Upper lobe of right lung (tissue), 1 donor: Measurements from ENCODE around the gene SPINK5. TPM values are rescaled to one million over a fixed set of nuclear protein-coding genes. Genes with fewer than 3 reads are reported as not detected.

Experiments
- ATAC-seq: fragments of 200-7000 bp; cut with Tn5 transposase; one replicate; pipeline ENCODE4 v1.9.1; 2020; ENCODE audit warnings: mild to moderate bottlenecking, moderate library complexity
- DNase-seq: peaks from one replicate; pipeline ENCODE4 v3.0.0-alpha.2; 2020
- H3K27ac ChIP-seq: fragments of 200-600 bp; one replicate; pipeline ENCODE4 v1.8.0; 2022
- H3K27me3 ChIP-seq: fragments of 200-600 bp; one replicate; pipeline ENCODE4 v1.8.0; 2022; ENCODE audit warnings: mild to moderate bottlenecking
- H3K36me3 ChIP-seq: fragments of 200-600 bp; one replicate; pipeline ENCODE4 v1.8.0; 2022
- H3K4me1 ChIP-seq: fragments of 200-600 bp; one replicate; pipeline ENCODE4 v1.8.0; 2022
- H3K4me3 ChIP-seq: fragments of 200-600 bp; one replicate; pipeline ENCODE4 v1.8.0; 2022; ENCODE audit warnings: mild to moderate bottlenecking
- H3K9me3 ChIP-seq: fragments of 200-600 bp; one replicate; pipeline ENCODE4 v1.8.0; 2022
- intact Hi-C: fragments of 100-400 bp; cut with DNase I; formaldehyde crosslinking; loops from one replicate; pipeline ENCODE4 v1.11.0; 2022
- total RNA-seq: library from RNA; stranded (reverse); fragmentation: NEBNext Ultra II Directional; extraction: Animal tissue kit (Norgen Biotek cat#: 25700); gene quantifications from one replicate; pipeline ENCODE4 v1.2.1, GENCODE V29; 2021
- TF ChIP-seq, protein P1 (sequence below): fragments of 200-600 bp; IDR thresholded peaks from one replicate; pipeline ENCODE4 v1.8.0; 2022; ENCODE audit warnings: antibody characterized with exemption
- donor health status: DM: no; HTN: yes; CAD: no; lungs with severe emphysema.

The SPINK5 gene
- total RNA-seq, 1 donor from 2014 or later, result 3.2 TPM

GRCh38 chr5:148179234-148179824 is 115.5 kb downstream of the SPINK5 start:
- TF ChIP-seq, protein P1, sequence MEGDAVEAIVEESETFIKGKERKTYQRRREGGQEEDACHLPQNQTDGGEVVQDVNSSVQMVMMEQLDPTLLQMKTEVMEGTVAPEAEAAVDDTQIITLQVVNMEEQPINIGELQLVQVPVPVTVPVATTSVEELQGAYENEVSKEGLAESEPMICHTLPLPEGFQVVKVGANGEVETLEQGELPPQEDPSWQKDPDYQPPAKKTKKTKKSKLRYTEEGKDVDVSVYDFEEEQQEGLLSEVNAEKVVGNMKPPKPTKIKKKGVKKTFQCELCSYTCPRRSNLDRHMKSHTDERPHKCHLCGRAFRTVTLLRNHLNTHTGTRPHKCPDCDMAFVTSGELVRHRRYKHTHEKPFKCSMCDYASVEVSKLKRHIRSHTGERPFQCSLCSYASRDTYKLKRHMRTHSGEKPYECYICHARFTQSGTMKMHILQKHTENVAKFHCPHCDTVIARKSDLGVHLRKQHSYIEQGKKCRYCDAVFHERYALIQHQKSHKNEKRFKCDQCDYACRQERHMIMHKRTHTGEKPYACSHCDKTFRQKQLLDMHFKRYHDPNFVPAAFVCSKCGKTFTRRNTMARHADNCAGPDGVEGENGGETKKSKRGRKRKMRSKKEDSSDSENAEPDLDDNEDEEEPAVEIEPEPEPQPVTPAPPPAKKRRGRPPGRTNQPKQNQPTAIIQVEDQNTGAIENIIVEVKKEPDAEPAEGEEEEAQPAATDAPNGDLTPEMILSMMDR, result peak; percentile 71
- Histone ChIP-seq H3K9me3 (no peaks in the 10 kb centered on the region), H3K36me3 (no peaks in the 10 kb centered on the region), H3K4me1 (no peaks in the 10 kb centered on the region), H3K4me3 (no peak overlapping the region), H3K27ac (no peak overlapping the region), H3K27me3 (no peaks in the 10 kb centered on the region)
- ATAC-seq (peak; percentile 89), DNase-seq (no peak)
- intact Hi-C loops, result no loop called here

GRCh38 chr5:148186248-148187003 is 122.6 kb downstream of the SPINK5 start:
- TF ChIP-seq, protein P1, result no peak
- no peaks in the 10 kb centered on the region for H3K27me3 ChIP-seq
- no peaks in the 10 kb centered on the region for H3K9me3 ChIP-seq
- ATAC-seq (peak; percentile 93), DNase-seq (no peak)
- no peaks in the 10 kb centered on the region for H3K36me3 ChIP-seq
- peak overlapping the region; percentile 38 for H3K27ac ChIP-seq
- intact Hi-C loops, result no loop called here
- H3K4me3 ChIP-seq, result no peak overlapping the region
- H3K4me1 ChIP-seq, result no peaks in the 10 kb centered on the region

Other genes with a start within 250 kb of the SPINK5 start
- gene SPINK1, start 232.3 kb upstream of the SPINK5 start, total RNA-seq, result not detected
- gene SCGB3A2, start 185.3 kb upstream of the SPINK5 start, total RNA-seq, result 186 TPM
- not detected for gene C5orf46, start 157.4 kb upstream of the SPINK5 start, total RNA-seq
- gene SPINK14, start 104.6 kb downstream of the SPINK5 start, total RNA-seq, result not detected
- not detected for gene SPINK6, start 139.1 kb downstream of the SPINK5 start, total RNA-seq
- not detected for gene MARCOL, start 174.5 kb downstream of the SPINK5 start, total RNA-seq
- not detected for gene SPINK13, start 204.8 kb downstream of the SPINK5 start, total RNA-seq
- gene SPINK7, start 248.4 kb downstream of the SPINK5 start, total RNA-seq, result not detected